ENCODE measurements around the gene OLFML3.

DNA sequence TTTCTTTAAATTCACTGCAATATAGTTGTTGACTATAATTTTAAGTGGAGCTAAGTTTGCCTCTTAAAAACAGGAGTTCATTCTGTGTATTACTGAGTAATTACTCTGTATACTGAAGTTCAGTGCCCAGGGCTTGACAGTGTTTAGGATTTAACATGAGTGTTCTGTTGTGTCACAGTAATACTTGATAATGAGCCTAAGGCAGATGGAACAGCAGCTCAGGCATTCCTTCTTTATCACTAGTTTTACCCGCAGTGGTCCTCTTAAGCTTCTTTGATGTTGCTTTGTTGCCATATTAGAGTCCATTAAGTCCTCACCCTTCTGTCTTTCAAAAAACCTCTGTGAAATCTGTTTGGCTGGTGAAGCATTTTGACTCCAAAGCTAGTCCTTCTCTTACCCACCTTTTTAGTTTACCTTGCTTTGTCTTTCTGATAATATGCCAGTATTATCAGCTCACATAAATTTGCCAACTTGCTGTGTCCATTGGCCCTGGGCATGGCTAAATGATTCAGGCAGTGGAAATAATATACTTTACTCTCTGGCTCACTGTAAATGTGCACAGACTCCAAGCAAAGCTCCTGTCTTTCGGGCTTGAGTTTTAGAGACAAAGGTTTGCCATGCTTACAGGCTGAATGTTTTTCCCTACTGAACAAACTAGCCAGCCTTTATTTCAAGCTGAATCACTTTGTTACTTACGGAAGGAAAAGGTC, 32.4 kb upstream of the OLFML3 start:
- TF ChIP-seq, protein P1, sequence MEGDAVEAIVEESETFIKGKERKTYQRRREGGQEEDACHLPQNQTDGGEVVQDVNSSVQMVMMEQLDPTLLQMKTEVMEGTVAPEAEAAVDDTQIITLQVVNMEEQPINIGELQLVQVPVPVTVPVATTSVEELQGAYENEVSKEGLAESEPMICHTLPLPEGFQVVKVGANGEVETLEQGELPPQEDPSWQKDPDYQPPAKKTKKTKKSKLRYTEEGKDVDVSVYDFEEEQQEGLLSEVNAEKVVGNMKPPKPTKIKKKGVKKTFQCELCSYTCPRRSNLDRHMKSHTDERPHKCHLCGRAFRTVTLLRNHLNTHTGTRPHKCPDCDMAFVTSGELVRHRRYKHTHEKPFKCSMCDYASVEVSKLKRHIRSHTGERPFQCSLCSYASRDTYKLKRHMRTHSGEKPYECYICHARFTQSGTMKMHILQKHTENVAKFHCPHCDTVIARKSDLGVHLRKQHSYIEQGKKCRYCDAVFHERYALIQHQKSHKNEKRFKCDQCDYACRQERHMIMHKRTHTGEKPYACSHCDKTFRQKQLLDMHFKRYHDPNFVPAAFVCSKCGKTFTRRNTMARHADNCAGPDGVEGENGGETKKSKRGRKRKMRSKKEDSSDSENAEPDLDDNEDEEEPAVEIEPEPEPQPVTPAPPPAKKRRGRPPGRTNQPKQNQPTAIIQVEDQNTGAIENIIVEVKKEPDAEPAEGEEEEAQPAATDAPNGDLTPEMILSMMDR (IDR thresholded peaks at IDR 0.05; ENCODE audit: insufficient read depth, low read length): no peak
- TF ChIP-seq SPI1 (IDR thresholded peaks at IDR 0.05; ENCODE audit: borderline replicate concordance, low read depth) (no peak), POLR2AphosphoS5 (IDR thresholded peaks at IDR 0.05; ENCODE audit: low read depth) (no peak)

Data from HL-60 (cell line).